ENCODE measurements around the gene AKT1S1.
A peak's percentile ranks its signal among the peaks of the same experiment; 100 is the strongest.

Gene AKT1S1

DNA sequence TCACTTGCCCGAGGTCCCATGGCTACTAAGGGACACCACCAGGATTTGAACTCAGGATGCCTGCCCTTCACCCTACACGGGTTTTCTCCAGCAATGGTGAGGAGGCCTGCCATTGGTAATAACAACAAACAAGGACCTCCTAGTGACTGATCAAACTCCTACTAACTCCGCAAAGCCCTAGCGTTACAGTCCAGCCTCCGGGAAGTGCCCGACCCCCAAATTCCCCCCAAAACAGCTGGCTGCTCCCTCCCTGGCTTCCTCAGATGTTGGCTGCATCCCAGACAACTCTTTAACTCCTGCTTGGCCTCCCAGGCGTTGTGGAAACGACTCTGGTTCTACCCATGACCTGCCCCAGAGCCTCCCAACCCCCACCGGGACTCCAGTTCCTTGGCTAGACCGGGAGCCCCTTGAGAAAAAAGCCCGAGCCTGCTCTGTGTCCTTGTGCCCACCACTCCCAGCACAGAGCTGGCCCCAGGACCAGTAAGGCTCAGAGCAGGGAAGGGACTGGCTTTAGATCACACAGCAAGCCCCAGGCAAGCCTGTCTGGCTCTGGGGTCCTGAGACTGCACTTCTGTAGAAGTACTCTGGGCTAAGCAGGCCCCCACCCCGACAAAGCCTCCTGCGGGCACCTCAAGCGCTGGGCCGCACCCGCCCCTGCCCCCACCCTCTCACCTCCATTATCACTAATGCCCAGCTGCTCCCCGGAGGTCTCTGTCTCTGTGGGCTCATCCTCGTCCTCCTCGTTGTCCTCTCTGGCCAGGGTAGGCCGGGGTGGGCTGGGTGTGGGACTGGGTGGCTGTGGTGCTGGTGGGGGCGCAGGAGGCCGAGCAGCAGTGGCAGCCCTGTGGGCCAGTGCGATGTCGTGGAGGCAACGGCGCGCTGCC, 4.7 kb downstream of the AKT1S1 start:
- TF ChIP-seq, protein P1, sequence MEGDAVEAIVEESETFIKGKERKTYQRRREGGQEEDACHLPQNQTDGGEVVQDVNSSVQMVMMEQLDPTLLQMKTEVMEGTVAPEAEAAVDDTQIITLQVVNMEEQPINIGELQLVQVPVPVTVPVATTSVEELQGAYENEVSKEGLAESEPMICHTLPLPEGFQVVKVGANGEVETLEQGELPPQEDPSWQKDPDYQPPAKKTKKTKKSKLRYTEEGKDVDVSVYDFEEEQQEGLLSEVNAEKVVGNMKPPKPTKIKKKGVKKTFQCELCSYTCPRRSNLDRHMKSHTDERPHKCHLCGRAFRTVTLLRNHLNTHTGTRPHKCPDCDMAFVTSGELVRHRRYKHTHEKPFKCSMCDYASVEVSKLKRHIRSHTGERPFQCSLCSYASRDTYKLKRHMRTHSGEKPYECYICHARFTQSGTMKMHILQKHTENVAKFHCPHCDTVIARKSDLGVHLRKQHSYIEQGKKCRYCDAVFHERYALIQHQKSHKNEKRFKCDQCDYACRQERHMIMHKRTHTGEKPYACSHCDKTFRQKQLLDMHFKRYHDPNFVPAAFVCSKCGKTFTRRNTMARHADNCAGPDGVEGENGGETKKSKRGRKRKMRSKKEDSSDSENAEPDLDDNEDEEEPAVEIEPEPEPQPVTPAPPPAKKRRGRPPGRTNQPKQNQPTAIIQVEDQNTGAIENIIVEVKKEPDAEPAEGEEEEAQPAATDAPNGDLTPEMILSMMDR (IDR thresholded peaks at IDR 0.05; ENCODE audit: low read depth, low read length), result no peak
- H3K4me3 ChIP-seq (replicated peaks in 1 of 2; ENCODE audit: low read depth in 2 of 2, low read length in 2 of 2), result no peak overlapping the region
- no peak for DNase-seq (ENCODE audit: low read depth in 2 of 2)

DNA sequence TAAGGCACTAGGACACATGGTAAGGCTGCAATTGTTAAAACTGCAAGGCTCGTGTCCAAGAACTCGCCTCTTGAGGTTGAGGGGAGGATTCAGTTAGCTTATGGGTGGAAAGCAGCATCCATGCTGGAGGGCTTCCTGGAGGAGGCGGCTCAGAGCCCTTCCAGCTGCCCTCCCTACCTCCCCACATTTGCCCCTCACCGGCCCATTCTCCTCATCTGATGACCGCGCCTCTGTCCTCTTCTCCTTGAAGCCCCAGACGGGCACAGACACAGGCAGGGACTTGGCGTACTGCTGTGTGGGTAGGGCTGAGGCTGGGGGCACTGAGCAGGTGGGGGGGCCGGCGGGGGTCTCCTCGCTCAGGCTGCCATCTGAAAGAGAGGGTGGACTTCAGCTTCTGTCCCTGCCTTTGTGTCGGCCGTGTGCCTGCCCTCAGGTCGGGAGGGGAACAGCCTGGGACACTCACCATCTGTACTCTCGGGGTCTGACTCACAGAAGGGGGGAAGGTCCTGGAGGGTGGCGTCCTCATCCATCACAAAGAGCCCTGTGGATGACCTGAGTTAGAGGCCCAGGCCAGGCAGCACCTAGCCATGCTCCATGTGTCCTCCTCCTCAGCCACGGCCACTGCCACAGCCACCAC, 5.7 kb downstream of the AKT1S1 start:
- TF ChIP-seq, protein P1 (IDR thresholded peaks at IDR 0.05; ENCODE audit: low read depth, low read length), result no peak
- no peak for DNase-seq (ENCODE audit: low read depth in 2 of 2)
- H3K4me3 ChIP-seq (replicated peaks in 1 of 2; ENCODE audit: low read depth in 2 of 2, low read length in 2 of 2), result no peak overlapping the region

DNA sequence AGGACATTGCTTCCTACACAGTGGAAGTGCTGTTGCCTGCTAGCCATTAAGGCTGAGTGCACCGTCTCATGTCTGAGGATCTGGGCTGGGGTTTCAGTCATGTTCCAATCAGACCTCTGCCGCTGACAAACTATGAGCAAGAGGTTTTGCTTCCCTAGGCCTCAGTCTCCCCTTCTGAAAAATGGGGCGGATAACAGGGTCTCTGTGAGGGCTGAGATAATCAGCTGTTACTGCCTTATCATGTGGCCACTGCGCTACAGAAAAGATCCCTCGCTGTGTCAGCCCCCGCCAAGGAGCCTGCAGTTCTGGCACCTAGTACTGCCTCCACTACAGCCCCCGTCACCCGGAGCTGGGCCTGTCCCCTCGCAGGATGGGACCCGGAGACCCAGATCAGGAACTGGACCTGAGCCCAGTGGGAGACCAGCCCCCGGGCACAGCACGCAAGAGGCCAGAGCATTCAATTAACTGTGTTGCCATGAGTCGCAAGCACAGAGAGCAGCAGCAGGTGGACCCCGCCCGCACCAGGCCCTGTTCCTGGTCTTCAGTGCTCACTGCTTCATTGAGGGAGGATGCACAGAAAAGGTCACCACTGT, 6.8 kb downstream of the AKT1S1 start:
- DNase-seq (ENCODE audit: low read depth in 2 of 2), result no peak
- H3K4me3 ChIP-seq (replicated peaks in 1 of 2; ENCODE audit: low read depth in 2 of 2, low read length in 2 of 2), result peak overlapping the region; percentile 43 to 50
- TF ChIP-seq, protein P1 (IDR thresholded peaks at IDR 0.05; ENCODE audit: low read depth, low read length), result no peak

DNA sequence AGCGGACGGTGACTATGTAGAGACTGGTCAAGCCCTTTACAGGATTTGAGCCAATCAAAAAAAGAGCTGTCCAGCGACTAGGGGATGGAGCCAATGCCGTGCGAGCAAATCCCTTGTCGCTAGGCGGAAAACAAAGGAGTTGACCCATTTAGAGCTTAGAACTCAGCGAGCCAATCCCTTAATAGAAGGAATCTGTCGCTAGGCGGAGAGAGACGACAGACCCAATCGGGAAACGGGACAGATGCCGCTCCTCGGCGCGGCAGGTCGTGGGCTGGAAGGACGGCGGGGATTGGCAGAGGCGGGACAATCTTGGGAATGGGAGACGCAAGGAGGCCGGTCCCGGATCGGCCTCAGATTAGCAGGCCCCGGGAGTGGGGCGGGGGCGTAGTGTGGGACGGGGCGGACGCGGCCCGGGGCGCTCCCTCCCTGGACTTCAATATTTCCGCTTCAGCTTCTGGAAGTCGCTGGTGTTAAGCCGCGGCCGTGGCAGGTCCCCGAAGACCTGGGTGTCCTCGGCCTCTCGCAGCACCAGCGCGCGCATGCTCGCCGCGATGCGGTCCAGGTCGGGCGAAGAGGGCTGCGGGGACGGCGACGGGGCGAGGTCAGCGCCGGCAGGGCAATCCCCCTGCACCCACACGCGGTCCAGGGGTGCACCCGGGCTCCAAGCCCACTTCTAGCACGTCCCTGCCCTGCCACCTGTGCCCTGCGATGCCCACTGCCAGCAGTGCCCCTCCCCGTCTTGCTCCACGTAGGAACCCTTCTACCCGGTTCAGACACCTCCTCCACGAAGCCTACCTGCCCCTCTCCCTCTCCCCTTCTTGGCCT, 7.5 kb downstream of the AKT1S1 start:
- peak overlapping the region; percentile 43 to 50 for H3K4me3 ChIP-seq (replicated peaks in 1 of 2; ENCODE audit: low read depth in 2 of 2, low read length in 2 of 2)
- DNase-seq (ENCODE audit: low read depth in 2 of 2), result peak; percentile 100
- TF ChIP-seq, protein P1 (IDR thresholded peaks at IDR 0.05; ENCODE audit: low read depth, low read length), result no peak

DNA sequence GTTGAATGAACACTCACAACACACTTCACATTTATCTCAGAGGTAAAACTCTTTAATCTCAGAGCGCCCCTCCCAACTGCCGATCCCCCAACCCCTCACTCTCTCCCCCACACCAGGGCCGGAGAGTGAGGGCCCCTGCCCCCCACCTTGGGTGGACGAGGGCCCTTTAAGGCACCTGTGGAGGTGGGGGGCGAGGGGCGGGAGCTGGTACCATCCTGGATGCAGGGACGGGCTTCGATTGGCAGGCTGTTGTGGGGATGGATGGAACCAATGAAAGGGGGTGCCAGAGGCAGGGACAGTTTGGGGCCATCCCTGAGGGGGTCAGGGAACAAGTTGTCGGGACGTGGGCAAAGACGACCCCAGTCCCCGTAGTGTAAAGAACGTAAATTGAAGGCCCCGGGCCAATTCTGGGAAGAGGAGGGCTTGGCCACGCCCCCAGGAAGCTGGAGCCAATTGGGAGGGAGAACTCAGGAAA, 8.1 kb downstream of the AKT1S1 start:
- DNase-seq (ENCODE audit: low read depth in 2 of 2), result no peak
- TF ChIP-seq, protein P1 (IDR thresholded peaks at IDR 0.05; ENCODE audit: low read depth, low read length), result no peak
- H3K4me3 ChIP-seq (replicated peaks in 1 of 2; ENCODE audit: low read depth in 2 of 2, low read length in 2 of 2), result peak overlapping the region; percentile 23 to 46
